DMS79 treated with DMSO at 0.1 percent for 48 hours (cell line): ENCODE results near the gene ARHGEF3.

Experiments
- DNase-seq: peaks from one replicate; lab custom pipeline; 2025; lab: John Stamatoyannopoulos, UW

The ARHGEF3 gene

DNA sequence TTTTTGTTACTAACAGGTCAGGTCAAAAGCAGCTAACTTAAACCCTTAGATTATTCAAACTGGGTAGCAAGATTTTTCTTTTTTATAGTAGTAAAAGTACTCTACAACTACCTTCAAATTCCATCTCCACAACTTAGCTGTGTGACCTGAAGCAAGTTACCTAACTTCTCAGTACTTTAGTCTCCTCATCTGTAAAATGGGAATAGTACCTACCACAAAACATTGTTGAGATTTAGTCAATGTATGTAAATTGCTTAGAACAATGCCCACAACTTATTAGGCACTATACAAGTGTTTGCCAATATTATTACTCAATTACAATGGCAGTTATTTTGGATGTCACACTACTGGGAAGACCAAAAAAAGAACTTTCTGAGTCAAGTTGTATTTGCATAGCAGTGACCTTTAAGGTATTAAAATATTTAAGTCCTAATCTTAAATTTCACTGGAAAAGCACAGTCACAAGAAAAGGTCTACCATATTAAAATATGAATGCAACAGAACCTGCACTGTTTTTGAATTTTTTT is 121.6 kb downstream of the ARHGEF3 start:
- DNase-seq: no peak
